Fibroblast of lung (primary cell): Measurements from ENCODE around the gene CA12.

Experiments used
- CTCF ChIP-seq, 2 donors: IDR thresholded peaks in 1 of 2; conservative IDR thresholded peaks in 1 of 2; 1 replicate in 1 of 2; 2 replicates in 1 of 2; pipeline ENCODE4 v1.5.1; 2011 to 2012; ENCODE audit warnings: low read length in 2 of 2, control low read depth in 1 of 2, inconsistent platforms in 1 of 2, low read depth in 1 of 2, mild to moderate bottlenecking in 1 of 2
- EZH2 ChIP-seq: IDR thresholded peaks from 2 replicates; pipeline ENCODE4 v1.5.1; 2012; ENCODE audit warnings: low read length, control low read depth, mild to moderate bottlenecking; ENCODE audit errors: missing control alignments

GRCh38 chr15:63292241-63292640 is 89.4 kb downstream of the CA12 start:
- no peak for TF ChIP-seq CTCF (conservative IDR thresholded peaks at IDR 0.05 in 1 of 2, IDR thresholded peaks at IDR 0.05 in 1 of 2; ENCODE audit: low read depth in 1 of 2, low read length in 2 of 2)
- no peak for TF ChIP-seq EZH2
